ENCODE data around the gene NBEAL2. TPM values are rescaled to one million over a fixed set of nuclear protein-coding genes. Genes with fewer than 3 reads are reported as not detected.
"Not testable (repeated sequence)": the region's sequence is repeated elsewhere in the genome, so short reads cannot be mapped to it uniquely, and the experiment has no call there.

NBEAL2 gene
- total RNA-seq, 4 donors from 2014 or later: 17.4 to 113 (median 33.6) TPM

GRCh38 chr3:47036145-47036544 lies 56.7 kb downstream of the NBEAL2 start:
- no peak for TF ChIP-seq CTCF (IDR thresholded peaks at IDR 0.05)
- no peak for DNase-seq (ENCODE audit: low spot score)
- no peak for ATAC-seq (ENCODE audit: low FRiP score)

GRCh38 chr3:47037302-47037701 lies 57.8 kb downstream of the NBEAL2 start:
- not testable (repeated sequence) for ATAC-seq (ENCODE audit: low FRiP score); DNase-seq (ENCODE audit: low spot score)

- TF ChIP-seq CTCF (IDR thresholded peaks at IDR 0.05): no peak
- DNase-seq (ENCODE audit: low spot score) (no peak), ATAC-seq (ENCODE audit: low FRiP score) (no peak)
These were observed 61.6 kb downstream of the NBEAL2 start for GRCh38 chr3:47041114-47041513.

- TF ChIP-seq CTCF (IDR thresholded peaks at IDR 0.05): no peak
- DNase-seq (ENCODE audit: low spot score) (no peak), ATAC-seq (ENCODE audit: low FRiP score) (no peak)
These were observed 62.8 kb downstream of the NBEAL2 start for GRCh38 chr3:47042231-47042791.

GRCh38 chr3:47047069-47047468 lies 67.6 kb downstream of the NBEAL2 start:
- no peak for TF ChIP-seq CTCF (IDR thresholded peaks at IDR 0.05)
- ATAC-seq (ENCODE audit: low FRiP score) (no peak), DNase-seq (ENCODE audit: low spot score) (no peak)

- TF ChIP-seq CTCF (IDR thresholded peaks at IDR 0.05): no peak
- no peak for DNase-seq (ENCODE audit: low spot score)
- no peak for ATAC-seq (ENCODE audit: low FRiP score)
These were observed 68.2 kb downstream of the NBEAL2 start for GRCh38 chr3:47047673-47048072.

GRCh38 chr3:47054412-47054811 lies 74.9 kb downstream of the NBEAL2 start:
- DNase-seq (ENCODE audit: low spot score): no peak
- ATAC-seq (ENCODE audit: low FRiP score): no peak
- no peak for TF ChIP-seq CTCF (IDR thresholded peaks at IDR 0.05)

GRCh38 chr3:47056705-47057104 lies 77.2 kb downstream of the NBEAL2 start:
- no peak for TF ChIP-seq CTCF (IDR thresholded peaks at IDR 0.05)
- ATAC-seq (ENCODE audit: low FRiP score): no peak
- no peak for DNase-seq (ENCODE audit: low spot score)

All from omental fat pad (tissue), 4 donors.